ENCODE results near the gene RBMS1.

The RBMS1 gene

GRCh38 chr2:160308915-160309314, 184.7 kb downstream of the RBMS1 start:
- DNase-seq (ENCODE audit: low spot score) (peak; percentile 53), FAIRE-seq (no peak)

DNA sequence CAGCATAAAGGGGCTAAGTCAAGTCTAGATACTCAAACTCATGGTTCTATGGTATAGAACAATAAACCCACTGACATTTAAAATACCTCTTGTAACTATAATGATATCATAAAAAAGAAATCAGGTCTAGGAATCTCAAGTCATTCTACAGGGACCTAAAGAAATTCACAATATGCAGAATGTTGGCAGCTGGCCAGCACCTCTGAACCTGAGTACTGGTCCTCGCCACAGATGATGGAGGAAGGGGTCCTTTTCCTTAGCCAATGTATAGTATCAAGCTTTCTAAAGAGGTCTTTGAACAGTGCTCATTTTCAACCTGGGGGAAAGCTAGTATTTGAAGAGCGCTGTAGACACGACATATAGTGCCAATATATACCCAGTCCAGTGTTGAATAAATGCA, 185.1 kb downstream of the RBMS1 start:
- FAIRE-seq, result no peak
- DNase-seq (ENCODE audit: low spot score), result no peak

GRCh38 chr2:160306985-160307384, 186.6 kb downstream of the RBMS1 start:
- FAIRE-seq, result no peak

GRCh38 chr2:160305081-160305750, 188.4 kb downstream of the RBMS1 start:
- FAIRE-seq (no peak), DNase-seq (ENCODE audit: low spot score) (no peak)

More at GRCh38 chr2:160306985-160307384, 186.6 kb downstream of the RBMS1 start:
- DNase-seq (ENCODE audit: low spot score), result no peak

DNA sequence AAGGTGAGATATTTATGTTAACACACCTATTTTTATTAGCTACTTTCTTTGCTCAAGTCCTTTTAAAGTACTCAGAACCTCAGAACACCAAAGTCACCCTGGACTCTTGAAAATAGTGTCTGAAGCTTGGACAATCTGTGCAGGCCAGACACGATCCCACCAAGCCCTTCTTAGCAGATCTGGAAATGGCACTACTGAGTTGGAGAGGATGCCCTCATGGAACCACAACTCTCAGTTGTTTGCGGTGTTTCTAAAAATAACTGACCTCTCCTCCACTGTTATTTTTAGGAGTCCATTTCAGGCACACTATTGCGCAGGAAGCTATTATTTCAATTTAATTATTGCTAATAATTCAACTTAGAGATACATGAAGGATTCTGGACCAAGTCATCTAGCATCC, 190.1 kb downstream of the RBMS1 start:
- FAIRE-seq (no peak), DNase-seq (ENCODE audit: low spot score) (no peak)

DNA sequence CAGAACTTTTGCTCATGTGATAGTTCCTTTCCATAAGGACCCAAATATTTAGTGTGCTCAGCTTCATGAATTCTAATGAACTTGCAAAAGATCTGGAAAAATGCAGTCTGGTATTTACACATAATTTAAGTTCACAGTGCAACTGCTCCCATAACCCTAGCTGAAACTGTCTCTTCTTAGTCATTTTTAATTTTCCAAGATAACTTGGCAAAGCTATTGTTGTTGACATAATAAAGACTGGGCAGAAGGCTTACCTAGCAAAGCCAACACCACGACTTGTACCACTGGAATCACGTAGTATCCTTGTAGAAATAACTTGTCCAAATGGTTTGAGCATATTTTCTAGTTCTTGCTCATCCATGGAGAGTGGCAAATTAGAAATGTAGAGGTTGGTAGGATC, 190.5 kb downstream of the RBMS1 start:
- no peak for FAIRE-seq
- DNase-seq (ENCODE audit: low spot score), result no peak

DNA sequence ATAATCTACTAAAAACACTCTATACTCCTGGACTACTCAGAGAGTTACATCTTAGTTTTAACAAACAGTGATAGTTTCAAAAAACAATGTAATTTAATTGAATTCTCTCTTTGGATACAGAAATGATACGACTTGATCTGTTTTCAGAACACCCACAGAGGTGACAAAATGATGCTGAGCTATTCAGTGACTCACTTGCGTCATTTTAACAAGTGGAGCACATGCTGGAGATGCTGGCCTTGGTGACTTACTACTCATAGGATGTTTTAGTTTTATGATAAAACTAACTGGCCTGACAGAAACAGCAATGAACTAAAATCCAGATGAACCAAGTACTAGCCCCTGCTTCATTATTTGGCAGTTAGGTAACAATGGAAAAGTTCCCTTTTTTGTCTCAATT, 192.2 kb downstream of the RBMS1 start:
- DNase-seq (ENCODE audit: low spot score) (no peak), FAIRE-seq (no peak)

DNA sequence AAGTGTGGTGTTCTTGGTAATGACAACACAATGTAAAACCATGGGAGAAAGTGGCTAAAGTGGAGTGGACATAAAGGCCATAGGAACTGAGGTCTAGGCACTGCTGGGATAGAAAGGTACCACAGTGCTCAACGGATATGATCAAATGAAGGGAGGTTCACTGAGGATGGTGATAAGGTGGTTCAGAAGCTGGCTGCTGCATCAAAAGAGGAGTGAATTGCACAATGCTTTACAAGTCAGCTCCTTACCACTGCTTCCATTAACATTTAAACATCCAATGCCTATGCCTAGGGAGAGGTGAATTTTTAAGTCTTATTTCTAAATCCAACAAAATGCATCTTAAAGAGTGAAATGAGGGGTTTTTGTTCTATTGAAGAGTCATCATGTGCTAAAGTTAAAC, 193.4 kb downstream of the RBMS1 start:
- FAIRE-seq (no peak), DNase-seq (ENCODE audit: low spot score) (no peak)

GRCh38 chr2:160299540-160299939, 194.1 kb downstream of the RBMS1 start:
- FAIRE-seq (no peak), DNase-seq (ENCODE audit: low spot score) (no peak)

GRCh38 chr2:160298960-160299359, 194.6 kb downstream of the RBMS1 start:
- FAIRE-seq, result no peak

GRCh38 chr2:160295519-160296207, 197.9 kb downstream of the RBMS1 start:
- FAIRE-seq (no peak), DNase-seq (ENCODE audit: low spot score) (no peak)

More at GRCh38 chr2:160298960-160299359, 194.6 kb downstream of the RBMS1 start:
- DNase-seq (ENCODE audit: low spot score), result no peak

GRCh38 chr2:160294889-160295288, 198.7 kb downstream of the RBMS1 start:
- FAIRE-seq (no peak), DNase-seq (ENCODE audit: low spot score) (no peak)

GRCh38 chr2:160294339-160294803, 199.2 kb downstream of the RBMS1 start:
- DNase-seq (ENCODE audit: low spot score), result peak; percentile 33
- FAIRE-seq, result no peak

DNA sequence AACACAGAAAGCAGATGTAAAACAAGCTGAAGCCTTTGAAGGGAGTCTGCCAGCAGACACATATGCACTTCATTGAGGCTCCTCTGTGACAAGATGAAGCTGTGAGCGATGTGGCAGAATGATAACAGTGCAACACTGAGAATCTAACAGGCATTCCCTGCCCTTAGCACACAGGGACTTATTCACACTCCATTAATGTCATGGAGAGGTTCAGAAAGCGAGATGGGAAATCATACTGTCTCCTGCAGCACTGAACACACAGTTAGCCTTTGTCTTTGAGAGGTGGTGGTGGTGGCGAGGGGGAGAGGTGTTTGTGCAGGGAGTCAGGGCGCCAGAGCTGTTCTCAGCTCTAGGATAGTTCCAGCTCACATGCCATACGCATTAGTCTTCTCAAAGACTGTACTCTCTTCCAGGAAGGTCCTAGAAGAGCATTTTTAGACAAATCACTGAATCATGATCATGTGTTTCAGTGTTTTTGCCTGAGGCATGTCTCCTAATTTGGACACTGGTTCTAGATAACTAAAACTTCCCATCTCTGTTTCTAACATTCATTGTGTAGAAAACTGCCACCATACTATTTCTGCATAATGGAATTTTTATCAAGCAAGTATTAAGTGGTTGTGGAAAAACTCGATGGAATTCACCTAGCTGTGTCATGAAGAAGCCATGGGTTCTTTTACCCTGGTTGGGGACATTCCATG, 200.1 kb downstream of the RBMS1 start:
- DNase-seq (ENCODE audit: low spot score) (peak; percentile 50), FAIRE-seq (peak; percentile 55)

DNA sequence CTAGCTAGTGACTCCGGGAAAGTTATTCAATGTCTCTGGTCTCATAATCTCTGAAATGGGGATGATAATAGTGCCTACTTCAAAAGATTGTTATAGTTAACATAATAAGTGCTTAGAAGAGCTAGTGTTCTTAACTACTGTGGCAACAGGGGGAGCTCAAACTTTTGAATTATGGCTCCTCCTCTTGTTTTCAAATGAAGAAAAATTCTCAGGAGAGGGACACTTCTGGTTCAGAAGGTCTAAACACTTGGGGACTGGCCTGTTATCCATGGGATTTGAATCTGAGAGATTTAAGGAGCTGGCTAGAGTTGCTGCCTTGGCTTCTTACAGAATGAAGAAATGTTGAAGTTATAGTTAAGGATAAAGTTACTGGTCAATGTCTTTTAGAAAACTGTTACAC, 201.4 kb downstream of the RBMS1 start:
- FAIRE-seq (no peak), DNase-seq (ENCODE audit: low spot score) (no peak)

DNA sequence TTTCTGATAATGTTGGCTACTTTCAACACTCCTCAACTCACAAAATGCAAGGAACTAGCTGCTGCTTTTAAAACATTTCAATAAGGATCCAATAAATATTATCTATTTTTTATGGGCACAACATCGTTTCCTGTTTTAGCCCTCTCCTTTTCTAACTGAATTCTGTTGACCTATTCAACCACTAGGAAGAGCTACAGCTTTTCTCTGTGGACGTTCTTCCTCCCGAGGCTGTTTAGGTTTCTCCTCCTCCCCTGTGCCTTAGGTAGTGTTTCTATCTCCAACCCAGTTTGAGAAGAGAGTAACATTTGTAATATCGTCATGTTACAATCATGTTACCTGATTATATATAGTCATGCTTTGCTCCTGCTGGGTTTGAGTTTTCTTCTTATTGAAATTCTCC, 202.2 kb downstream of the RBMS1 start:
- FAIRE-seq (no peak), DNase-seq (ENCODE audit: low spot score) (no peak)

DNA sequence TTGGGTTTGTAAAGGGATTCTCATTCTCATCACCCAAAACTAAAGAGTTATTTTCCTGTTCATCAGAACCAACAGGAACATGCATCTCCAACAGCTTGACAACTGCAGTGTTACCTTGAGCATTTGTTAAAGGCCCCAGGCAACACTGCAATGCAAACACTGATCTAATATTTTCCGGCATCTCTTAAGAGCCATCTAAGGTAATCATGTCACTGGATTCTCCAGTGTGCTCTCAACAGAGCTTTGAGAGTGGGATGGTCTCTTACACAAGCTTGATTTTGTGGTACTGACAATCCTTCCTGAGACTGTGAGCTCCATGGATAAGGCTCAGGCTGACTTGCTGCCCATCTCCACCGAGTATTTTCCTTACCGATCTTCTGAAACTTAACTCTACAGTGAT, 203.0 kb downstream of the RBMS1 start:
- no peak for DNase-seq (ENCODE audit: low spot score)
- no peak for FAIRE-seq

GRCh38 chr2:160289831-160290230, 203.8 kb downstream of the RBMS1 start:
- FAIRE-seq, result no peak
- DNase-seq (ENCODE audit: low spot score), result no peak

DNA sequence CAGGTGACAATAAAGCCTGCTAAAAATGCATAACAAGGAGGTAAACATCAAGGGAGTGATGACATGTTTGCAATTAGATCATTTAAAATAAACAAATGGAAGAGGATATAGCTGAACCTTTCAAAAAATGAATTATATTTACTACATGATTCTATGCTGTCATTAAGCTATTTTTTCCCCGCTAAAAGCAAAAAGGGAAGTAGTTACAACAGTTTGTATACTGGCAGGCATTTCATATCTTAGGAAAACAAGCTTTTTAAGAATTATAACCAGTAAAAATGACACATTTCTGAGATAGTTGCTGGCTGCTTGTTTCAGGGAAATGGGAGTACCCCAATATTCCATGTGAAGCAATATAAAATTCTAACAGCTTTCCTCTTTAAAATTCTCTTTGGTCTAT, 204.5 kb downstream of the RBMS1 start:
- no peak for FAIRE-seq
- no peak for DNase-seq (ENCODE audit: low spot score)

- no peak for FAIRE-seq
Measured at GRCh38 chr2:160288324-160288723, 205.3 kb downstream of the RBMS1 start.

DNA sequence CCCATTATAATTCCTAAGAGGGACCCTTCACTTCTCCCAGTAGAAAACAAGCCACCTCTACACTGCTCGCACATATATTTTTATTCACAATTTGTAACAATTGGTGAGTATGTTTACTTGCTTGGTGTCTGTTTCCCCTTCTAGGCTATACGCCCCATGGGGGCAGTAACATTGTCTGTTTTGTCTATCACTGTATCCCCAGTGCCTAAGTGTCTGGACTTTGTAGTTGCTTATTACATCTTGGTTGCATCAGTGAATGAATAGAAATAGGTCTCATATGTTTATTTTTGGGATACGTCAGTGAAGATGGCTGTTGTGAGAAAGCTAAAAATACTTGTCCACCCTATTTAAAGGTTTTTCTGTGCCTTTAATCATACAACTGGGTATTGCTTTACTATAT, 206.1 kb downstream of the RBMS1 start:
- no peak for DNase-seq (ENCODE audit: low spot score)

More at GRCh38 chr2:160288324-160288723, 205.3 kb downstream of the RBMS1 start:
- DNase-seq (ENCODE audit: low spot score), result no peak

DNA sequence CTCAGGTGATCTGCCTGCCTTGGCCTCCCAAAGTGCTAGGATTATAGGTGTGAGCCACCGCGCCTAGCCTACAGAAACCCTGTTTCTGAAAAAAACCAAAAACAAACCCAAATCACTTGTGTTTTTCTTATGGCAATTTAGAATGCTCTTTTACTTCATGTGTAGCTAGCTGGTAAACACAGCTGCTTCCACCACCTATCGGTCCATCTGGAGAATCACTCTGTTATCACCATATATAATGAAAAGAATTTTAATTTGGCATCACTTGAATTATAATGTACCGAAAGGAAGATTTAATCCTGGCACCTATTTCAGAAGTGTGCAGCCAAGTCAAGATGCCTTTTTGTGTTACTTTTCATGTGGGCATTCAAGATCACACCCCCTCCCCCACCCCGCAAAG, 207.1 kb downstream of the RBMS1 start:
- FAIRE-seq, result no peak
- DNase-seq (ENCODE audit: low spot score), result no peak

More for the DNA sequence above, 206.1 kb downstream of the RBMS1 start:
- no peak for FAIRE-seq
